HG02759 (cell line): ENCODE measurements around the gene MAFG.

Experiments used
- ATAC-seq: cut with Tn5 transposase; IDR thresholded peaks from one replicate; pipeline ENCODE4 v1.9.1; 2021; ENCODE audit warnings: mild to moderate bottlenecking, moderate library complexity; ENCODE audit not compliant: unreplicated experiment

Gene MAFG

GRCh38 chr17:81899514-81900166 lies 27.9 kb downstream of the MAFG start:
- no peak for ATAC-seq

GRCh38 chr17:81898885-81899284 lies 28.6 kb downstream of the MAFG start:
- ATAC-seq, result no peak

DNA sequence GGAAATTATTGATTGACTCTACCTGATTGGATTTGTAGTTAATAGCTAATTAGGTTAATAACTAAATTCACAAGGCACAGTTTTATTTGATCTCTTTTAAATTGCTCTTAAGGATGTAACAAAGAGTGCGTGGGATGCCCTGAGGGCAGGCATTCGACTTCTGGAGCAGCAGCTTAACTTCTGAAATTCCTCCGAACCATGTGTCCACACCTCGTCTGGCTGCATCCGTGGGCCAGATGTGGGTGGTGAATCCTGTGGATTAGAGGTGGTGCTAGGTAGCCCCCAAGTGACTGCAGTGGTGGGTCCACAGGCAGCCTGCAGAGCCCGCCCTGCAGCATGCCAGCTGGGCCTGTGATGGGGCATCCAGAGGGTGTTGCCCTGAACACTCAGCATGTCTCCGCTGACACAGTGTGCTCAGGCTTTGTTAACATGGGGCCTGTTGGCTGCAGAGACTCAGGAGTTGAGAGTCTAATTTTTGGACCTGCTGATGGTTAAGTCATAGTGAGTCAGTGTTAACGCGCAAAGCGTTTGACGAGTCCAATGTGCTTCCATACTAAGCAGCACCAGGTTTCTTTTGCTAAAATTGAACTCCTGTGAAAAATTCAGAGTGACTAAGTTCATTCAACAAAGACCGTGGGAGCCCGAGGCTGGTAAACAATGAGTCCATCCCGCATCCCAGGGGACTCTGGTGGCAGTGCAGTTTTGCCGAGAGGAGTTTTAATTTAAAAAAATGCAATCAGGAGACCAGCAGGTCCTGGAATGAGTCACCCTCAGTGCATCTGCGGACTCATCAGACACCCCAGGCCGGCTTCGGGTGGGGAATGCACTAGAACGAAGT lies 29.3 kb downstream of the MAFG start:
- no peak for ATAC-seq

GRCh38 chr17:81895400-81895799 lies 32.1 kb downstream of the MAFG start:
- no peak for ATAC-seq

- no peak for ATAC-seq
Observed at GRCh38 chr17:81891303-81891552, 36.3 kb downstream of the MAFG start.

GRCh38 chr17:81890447-81891302 lies 36.9 kb downstream of the MAFG start:
- ATAC-seq, result no peak

DNA sequence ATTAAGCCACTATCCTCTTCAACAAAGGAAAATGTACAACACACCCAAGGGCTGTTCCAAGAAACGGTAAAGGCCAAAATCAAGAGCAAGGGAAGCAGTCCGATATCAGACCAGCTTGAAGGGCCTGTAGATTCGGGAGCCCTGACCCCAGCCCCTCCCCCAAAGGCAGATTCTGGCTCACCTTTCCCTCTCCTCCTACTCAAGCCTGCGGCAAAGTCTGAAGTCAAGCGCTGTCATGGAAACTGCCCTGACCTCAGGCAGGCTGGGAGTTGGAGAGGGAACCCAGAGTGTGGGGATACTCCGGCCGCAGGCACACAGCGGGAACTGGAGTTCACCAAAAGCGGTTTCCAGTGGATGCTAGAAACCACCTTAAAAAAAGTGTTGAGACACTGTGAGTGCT lies 37.9 kb downstream of the MAFG start:
- ATAC-seq, result no peak

DNA sequence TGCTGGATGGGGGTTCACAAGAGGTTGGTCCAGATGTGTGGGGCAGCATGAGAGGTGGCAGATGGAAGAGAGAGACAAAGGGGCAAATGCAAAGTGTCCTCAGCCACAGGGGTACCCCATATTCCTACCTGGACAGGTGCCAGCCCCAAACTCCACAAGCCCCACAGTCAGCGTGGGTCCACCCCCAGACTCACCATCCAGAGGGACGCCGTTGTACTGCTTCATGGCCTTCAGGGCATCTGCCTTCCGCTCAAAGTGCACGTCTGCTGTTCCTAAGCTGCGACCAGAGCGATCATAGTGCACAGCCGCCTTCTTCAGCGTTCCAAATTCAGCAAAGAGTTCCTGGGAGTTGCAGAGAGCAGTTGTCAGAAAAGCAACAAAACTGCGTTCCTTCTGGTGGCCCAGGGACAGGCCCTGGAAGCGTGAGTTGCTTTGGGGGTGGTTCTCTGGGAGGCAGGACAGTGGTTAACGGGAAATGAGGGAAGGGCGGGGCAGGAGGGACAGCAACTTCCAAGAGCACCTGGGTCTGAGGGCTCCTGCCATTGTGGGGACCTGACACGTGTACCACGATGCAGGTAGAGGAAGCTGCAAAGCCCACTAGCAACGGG lies 38.4 kb downstream of the MAFG start:
- ATAC-seq, result no peak

DNA sequence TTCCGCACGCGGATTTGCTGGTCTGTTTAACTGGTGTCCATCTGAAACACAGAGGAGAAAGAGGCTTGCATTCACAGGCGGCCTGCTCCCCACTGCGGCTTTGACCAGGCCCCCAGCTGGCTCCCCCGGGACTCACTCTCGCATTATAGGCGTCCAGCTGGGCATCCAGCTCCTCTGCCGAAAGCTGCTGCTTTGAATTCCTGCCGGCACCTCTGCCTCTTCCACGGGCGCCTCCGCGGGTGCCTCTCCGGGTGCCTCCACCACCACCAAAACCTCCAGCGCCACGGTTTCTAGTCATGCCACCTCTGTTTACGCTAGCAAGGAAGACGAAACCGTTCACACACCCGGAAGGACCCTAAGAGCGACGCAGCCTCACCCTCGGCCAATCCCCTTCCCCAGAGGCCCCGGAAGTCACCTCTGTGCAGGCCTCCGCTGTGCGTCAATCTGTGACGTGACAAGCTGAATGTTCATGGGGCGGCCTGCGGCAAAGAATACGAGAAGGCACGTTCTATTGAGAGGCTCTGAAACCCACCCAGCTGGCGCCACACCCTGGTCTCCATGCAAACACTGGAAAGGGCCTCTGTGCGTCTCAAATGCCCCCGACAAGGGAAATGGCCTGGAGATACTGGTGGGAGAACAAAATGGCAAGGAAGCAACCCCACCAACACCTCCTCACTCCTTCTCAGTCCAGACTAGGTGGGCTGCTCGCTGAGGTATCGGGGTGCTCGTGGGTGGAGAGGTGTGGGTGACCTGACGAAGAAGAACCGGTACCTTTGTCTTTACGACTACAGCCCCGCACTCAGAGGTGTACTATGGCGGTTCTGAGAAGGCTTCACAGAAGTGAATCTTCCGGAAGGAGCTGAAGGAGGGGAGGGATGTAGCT lies 39.2 kb downstream of the MAFG start:
- ATAC-seq, result no peak

- ATAC-seq, result no peak
Observed at GRCh38 chr17:81885869-81886548, 41.5 kb downstream of the MAFG start.

DNA sequence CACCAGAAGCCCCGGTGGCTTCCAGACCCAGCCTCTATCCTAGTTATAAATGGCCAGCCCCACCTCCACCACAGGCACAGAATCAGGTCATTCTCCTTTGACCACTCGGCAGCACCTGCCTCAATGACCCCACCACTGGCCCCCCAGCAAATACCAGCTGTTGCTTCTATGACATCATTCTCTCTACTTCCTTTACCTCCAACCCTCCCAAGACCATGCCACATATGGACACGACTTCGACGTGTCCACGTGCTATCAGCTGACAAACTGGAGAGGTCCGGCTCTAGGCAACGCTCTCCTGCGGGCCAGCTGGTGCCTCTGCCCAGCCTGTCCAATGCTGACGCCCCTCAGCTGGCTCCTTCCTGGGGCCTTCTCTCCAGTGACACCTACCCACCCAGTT lies 42.1 kb downstream of the MAFG start:
- ATAC-seq, result no peak

DNA sequence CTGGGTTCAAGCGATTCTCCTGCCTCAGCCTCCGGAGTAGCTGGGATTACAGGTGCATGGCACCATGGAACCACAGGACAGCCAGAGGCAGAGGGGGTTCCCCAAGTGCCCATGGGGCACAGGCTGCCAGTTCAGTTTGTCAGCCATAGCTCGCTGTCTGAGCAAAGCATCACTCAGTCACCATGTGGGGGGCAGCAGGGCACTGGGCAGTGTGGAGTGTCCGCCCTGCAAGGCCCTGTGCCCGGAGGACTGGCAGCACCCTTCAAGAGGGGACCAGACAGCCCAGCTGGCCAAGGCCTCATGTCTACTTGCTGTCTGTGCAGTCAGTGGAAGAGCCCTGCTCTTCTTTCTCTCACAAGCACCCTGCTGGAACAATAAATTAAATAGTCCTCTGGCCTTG lies 42.6 kb downstream of the MAFG start:
- no peak for ATAC-seq

GRCh38 chr17:81884520-81884919 lies 43.0 kb downstream of the MAFG start:
- ATAC-seq, result no peak

DNA sequence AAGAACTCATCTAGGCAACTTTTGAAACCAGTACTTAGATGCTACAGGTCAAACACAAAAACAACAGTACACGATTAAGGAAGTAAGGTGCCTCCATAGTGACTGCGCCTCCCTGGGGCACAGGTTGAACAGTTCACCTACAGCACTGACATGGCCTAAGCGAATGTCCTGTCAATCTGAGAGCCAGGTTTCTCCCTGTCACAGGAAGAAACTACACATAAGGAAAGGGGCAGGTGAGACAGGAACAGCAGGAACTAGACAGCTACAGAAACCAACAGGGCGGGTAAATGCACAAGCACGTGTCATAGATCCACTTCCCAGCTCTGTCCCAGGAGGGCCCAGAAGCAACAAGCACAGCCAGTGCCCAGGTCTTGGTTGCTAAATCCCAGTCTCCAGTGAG lies 48.4 kb downstream of the MAFG start:
- ATAC-seq, result no peak

DNA sequence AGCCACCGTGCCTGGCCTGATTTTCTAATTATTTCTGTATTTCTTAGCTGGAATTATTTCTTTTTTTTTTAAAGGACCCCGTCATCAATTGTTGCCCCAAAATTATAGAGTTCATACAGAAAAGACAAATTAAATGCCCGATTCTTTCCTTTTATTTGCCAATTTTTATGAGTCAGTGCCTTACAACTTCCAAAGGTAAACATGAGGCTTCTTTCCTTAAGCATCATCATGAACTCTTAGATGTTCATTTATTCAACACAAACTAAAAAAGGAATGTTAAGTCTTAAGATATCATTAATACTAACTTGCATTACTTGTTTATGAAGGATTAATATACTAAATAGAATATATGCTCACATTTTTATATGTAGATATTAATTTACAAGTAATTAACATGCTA lies 49.2 kb downstream of the MAFG start:
- ATAC-seq, result no peak

DNA sequence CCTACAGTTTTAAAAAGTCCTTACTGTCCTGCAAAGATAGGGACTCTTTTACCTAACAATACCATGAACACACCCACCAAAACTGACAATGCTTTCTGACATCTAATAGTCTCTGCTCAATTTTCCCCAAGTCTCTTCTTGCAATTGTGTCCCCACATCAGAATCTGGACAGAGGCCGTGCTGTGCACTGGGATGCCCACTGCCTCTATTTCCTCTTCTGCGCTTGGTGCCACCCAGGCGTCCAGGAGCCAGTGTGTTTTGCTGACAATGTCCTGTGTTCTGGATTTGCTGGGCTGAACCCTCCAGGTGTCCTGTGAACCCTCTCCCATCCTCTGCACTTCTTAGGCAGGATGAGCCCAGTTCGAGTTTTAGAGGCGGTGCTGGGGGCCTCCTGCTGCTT lies 50.0 kb downstream of the MAFG start:
- ATAC-seq, result no peak

DNA sequence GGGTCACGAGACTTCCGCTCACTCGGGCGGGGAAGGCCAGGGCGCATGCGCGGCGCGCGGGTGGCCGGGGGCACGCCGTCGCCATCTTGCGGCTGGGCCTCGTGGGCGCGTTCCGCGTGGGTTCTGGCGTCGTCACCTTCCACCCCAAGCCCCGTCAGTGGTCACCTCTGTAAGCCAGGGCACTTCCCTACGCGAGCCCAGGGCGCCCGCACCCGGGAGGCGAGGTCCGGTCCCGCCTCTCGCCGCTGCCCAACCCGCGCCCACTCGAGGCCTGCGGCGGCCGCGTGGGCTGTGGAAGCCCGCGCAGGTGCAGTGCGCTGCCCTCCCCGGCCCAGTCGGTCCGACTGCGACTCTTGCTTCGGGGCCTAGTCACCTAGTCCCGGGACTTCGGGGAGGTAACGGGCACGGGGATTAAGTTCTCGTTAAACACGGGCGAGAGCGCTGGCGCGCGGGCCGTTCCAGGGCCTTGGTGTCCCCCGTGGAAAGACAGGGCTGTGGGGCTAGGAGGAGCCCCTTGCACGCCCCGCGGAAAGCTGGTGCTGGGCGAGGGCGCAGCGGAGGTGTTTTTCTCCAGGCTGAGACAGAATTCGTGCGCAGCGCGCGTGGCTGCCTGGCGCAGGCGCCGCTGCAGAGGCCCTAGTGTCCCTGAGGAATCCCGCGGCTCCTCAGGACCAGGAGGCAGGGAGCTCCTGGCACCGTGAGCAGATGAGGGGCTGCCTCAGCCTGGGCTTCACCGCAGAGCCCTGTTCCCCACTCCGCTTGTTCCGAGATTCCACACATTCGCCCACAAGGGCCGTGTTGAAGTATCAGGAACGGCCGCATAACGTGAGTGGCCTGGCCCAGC lies 55.9 kb downstream of the MAFG start:
- peak; percentile 64 for ATAC-seq

DNA sequence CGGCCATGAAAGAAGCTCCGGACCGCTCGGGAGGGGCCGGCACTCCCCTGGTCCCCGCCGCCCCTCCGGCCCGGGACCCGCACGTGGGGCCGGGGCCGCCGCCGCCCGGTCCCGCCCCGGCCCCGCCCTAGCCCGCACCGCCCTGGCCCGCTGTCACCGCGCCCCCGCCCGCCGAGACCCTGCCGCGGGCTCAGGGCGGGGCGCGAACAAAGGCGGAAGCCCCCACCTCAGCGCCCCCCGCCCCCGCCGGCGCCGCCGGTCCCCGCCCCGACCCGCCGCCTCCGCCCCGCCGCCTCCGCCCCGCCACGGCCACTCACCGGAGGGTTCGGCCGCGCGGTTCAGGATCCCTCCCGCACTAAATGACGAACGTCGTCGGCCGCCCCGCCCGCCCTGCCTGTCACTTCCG lies 56.6 kb downstream of the MAFG start, which contains the start of gene ARHGDIA:
ARHGDIA (minus strand) TSS at position 357 of the 406 bp plus-strand sequence. CDS start 1,407 bp downstream, outside the sequence.
- ATAC-seq, result peak; percentile 32
